Upper lobe of left lung (tissue), 4 donors: ENCODE measurements around the gene KLHL28.

Experiments
- CTCF ChIP-seq, 6 experiments: fragments of 450-650 bp in 4 of 6; fragments of 200-600 bp in 2 of 6; sonication (generic) in 2 of 6; IDR thresholded peaks; one replicate each; pipeline ENCODE4 v1.5.1; 2016 to 2019; ENCODE audit warnings: antibody characterized with exemption in 6 of 6
- POLR2AphosphoS5 ChIP-seq, 2 donors: sonication (generic); formaldehyde crosslinking; IDR thresholded peaks; one replicate each; pipeline ENCODE4 v1.5.1; 2017; ENCODE audit warnings: antibody characterized with exemption in 2 of 2

- TF ChIP-seq CTCF (IDR thresholded peaks at IDR 0.05) (no peak), POLR2AphosphoS5 (IDR thresholded peaks at IDR 0.05) (no peak)
Observed at GRCh38 chr14:44963775-44964380, 2.1 kb upstream of the KLHL28 start.
